Activated CD4-positive, alpha-beta T cell treated with anti-CD3 and anti-CD28 coated beads for 24 hours (primary cell): ENCODE data around the gene POMT2.
A peak's percentile ranks its signal among the peaks of the same experiment; 100 is the strongest.
"Not testable (repeated sequence)": the region's sequence is repeated elsewhere in the genome, so short reads cannot be mapped to it uniquely, and the experiment has no call there.

Experiments
- DNase-seq, 2 donors: peaks; one replicate each; pipeline ENCODE4 v3.0.0-alpha.2; 2020; ENCODE audit warnings: low read depth in 2 of 2

The POMT2 gene

GRCh38 chr14:77301103-77301502, 19.6 kb downstream of the POMT2 start:
- DNase-seq = peak; percentile 26 to 40

- DNase-seq = no peak
These were observed 20.9 kb downstream of the POMT2 start for GRCh38 chr14:77299771-77300170.

- DNase-seq = no peak
These were observed 23.8 kb downstream of the POMT2 start for GRCh38 chr14:77296906-77297305.

- no peak for DNase-seq
These were observed 24.5 kb downstream of the POMT2 start for GRCh38 chr14:77296155-77296554.

GRCh38 chr14:77290705-77291104, 30.0 kb downstream of the POMT2 start:
- no peak for DNase-seq

GRCh38 chr14:77286576-77286975, 34.1 kb downstream of the POMT2 start:
- no peak for DNase-seq

GRCh38 chr14:77284466-77284865, 36.2 kb downstream of the POMT2 start:
- no peak for DNase-seq

GRCh38 chr14:77284066-77284465, 36.6 kb downstream of the POMT2 start:
- DNase-seq = no peak

GRCh38 chr14:77281852-77282410, 38.8 kb downstream of the POMT2 start:
- DNase-seq = no peak

GRCh38 chr14:77280921-77281320, 39.8 kb downstream of the POMT2 start:
- not testable (repeated sequence) for DNase-seq

GRCh38 chr14:77279719-77280118, 41.0 kb downstream of the POMT2 start:
- no peak for DNase-seq

- no peak for DNase-seq
These were observed 42.0 kb downstream of the POMT2 start for GRCh38 chr14:77278461-77279230.

- DNase-seq = no peak
These were observed 43.7 kb downstream of the POMT2 start for GRCh38 chr14:77276959-77277358.

GRCh38 chr14:77276295-77276935, 44.3 kb downstream of the POMT2 start:
- DNase-seq = no peak

- DNase-seq = no peak
These were observed 45.1 kb downstream of the POMT2 start for GRCh38 chr14:77275601-77276017.

GRCh38 chr14:77275041-77275580, 45.6 kb downstream of the POMT2 start:
- DNase-seq = no peak

GRCh38 chr14:77273796-77274195, 46.9 kb downstream of the POMT2 start:
- no peak for DNase-seq

GRCh38 chr14:77272261-77272660, 48.4 kb downstream of the POMT2 start:
- DNase-seq = no peak

GRCh38 chr14:77271113-77271710, 49.5 kb downstream of the POMT2 start, which contains the start of gene NGB:
TSS of gene NGB (minus strand) at chr14:77271206. CDS start at chr14:77270937, 269 bp downstream.
- DNase-seq = no peak

- no peak for DNase-seq
These were observed 50.1 kb downstream of the POMT2 start for GRCh38 chr14:77270361-77271112.

GRCh38 chr14:77268989-77269600, 51.6 kb downstream of the POMT2 start:
- no peak for DNase-seq
